HEK293 (cell line): ENCODE results near the gene CLEC16A.

Source experiments
- CTCF ChIA-PET: fragments of 350-600 bp; formaldehyde crosslinking; extraction: SDS; loops from one replicate; lab custom pipeline; 2021; ENCODE audit warnings: antibody characterized with exemption; lab: Yijun Ruan, JAX
- POLR2A ChIA-PET: fragments of 300-600 bp; formaldehyde crosslinking; extraction: SDS; loops from one replicate; lab custom pipeline; 2020; ENCODE audit warnings: antibody characterized with exemption, inconsistent platforms; lab: Yijun Ruan, JAX
- H3K27ac ChIP-seq: fragments of 200-500 bp; sonication (Bioruptor generic); 2 replicates; pipeline ENCODE4 v1.5.1; 2014; ENCODE audit warnings: low read depth, low read length, control low read depth, inconsistent platforms; ENCODE audit errors: extremely low read depth
- H3K36me3 ChIP-seq, 2 experiments: fragments of 200-500 bp in 1 of 2; sonication (Bioruptor generic) in 1 of 2; 1 replicate in 1 of 2; 2 replicates in 1 of 2; pipeline ENCODE4 v1.5.1; 2014 to 2017; ENCODE audit warnings: inconsistent platforms in 2 of 2, low read length in 2 of 2; ENCODE audit not compliant: control insufficient read depth in 2 of 2, insufficient read depth in 1 of 2
- H3K4me1 ChIP-seq: fragments of 200-500 bp; sonication (Bioruptor generic); 2 replicates; pipeline ENCODE4 v1.5.1; 2014; ENCODE audit warnings: mild to moderate bottlenecking, low read length, inconsistent platforms; ENCODE audit not compliant: control insufficient read depth, insufficient read depth
- H3K4me3 ChIP-seq: 2 replicates; pipeline ENCODE4 v1.5.1; 2011; ENCODE audit warnings: low read depth, mild to moderate bottlenecking, control low read depth, low read length, moderate library complexity
- H3K9me3 ChIP-seq: fragments of 200-500 bp; sonication (Bioruptor generic); 2 replicates; pipeline ENCODE4 v1.5.1; 2014; ENCODE audit warnings: low read depth, low read length, inconsistent platforms; ENCODE audit not compliant: control insufficient read depth, insufficient read depth
- MZF1 ChIP-seq: fragments of 450-650 bp; formaldehyde crosslinking; IDR thresholded peaks from 2 replicates; pipeline ENCODE4 v1.5.1; 2017; ENCODE audit warnings: missing biosample characterization, missing genetic modification characterization, borderline replicate concordance
- PRDM1 ChIP-seq: fragments of 450-650 bp; formaldehyde crosslinking; IDR thresholded peaks from 2 replicates; pipeline ENCODE4; 2016; ENCODE audit warnings: missing biosample characterization, missing genetic modification characterization
- YY1 ChIP-seq: fragments of 450-650 bp; formaldehyde crosslinking; IDR thresholded peaks from 2 replicates; pipeline ENCODE4 v1.5.1; 2018; ENCODE audit warnings: missing biosample characterization, missing genetic modification characterization
- ZBTB17 ChIP-seq: fragments of 450-650 bp; formaldehyde crosslinking; IDR thresholded peaks from 2 replicates; pipeline ENCODE4 v1.5.1; 2016; ENCODE audit warnings: missing biosample characterization, missing genetic modification characterization
- ZNF211 ChIP-seq: fragments of 450-650 bp; formaldehyde crosslinking; IDR thresholded peaks from 2 replicates; pipeline ENCODE4 v1.5.1; 2016; ENCODE audit warnings: low read depth, missing biosample characterization, missing genetic modification characterization
- ZNF239 ChIP-seq: fragments of 450-650 bp; formaldehyde crosslinking; IDR thresholded peaks from 2 replicates; pipeline ENCODE4 v1.5.1; 2016; ENCODE audit warnings: missing biosample characterization, missing genetic modification characterization
- ZNF24 ChIP-seq: fragments of 450-650 bp; formaldehyde crosslinking; IDR thresholded peaks from 2 replicates; pipeline ENCODE4 v1.5.1; 2016; ENCODE audit warnings: missing biosample characterization, missing genetic modification characterization
- ZNF274 ChIP-seq, 2 experiments: fragments of 200-500 bp in 1 of 2; fragments of 450-650 bp in 1 of 2; sonication (Bioruptor generic) in 1 of 2; formaldehyde crosslinking in 1 of 2; IDR thresholded peaks; 2 replicates each; pipeline versions ENCODE4 v1.5.1 to v1.6.1; 2014 to 2016; ENCODE audit warnings: borderline replicate concordance in 1 of 2, inconsistent platforms in 1 of 2, low read length in 1 of 2, missing biosample characterization in 1 of 2, missing genetic modification characterization in 1 of 2
- ZNF366 ChIP-seq: fragments of 450-650 bp; formaldehyde crosslinking; conservative IDR thresholded peaks from 2 replicates; pipeline ENCODE4 v1.5.1; 2016; ENCODE audit warnings: missing biosample characterization, missing genetic modification characterization
- ZNF548 ChIP-seq: fragments of 450-650 bp; formaldehyde crosslinking; IDR thresholded peaks from 2 replicates; pipeline ENCODE4 v1.5.1; 2016; ENCODE audit warnings: missing biosample characterization, missing genetic modification characterization
- ZNF561 ChIP-seq: fragments of 450-650 bp; IDR thresholded peaks from 2 replicates; pipeline ENCODE4 v1.5.1; 2018; ENCODE audit warnings: missing biosample characterization, missing genetic modification characterization, borderline replicate concordance
- ZNF626 ChIP-seq: fragments of 450-650 bp; sonication (Bioruptor Pico); formaldehyde crosslinking; IDR thresholded peaks from 2 replicates; pipeline ENCODE4 v1.5.1; 2018; ENCODE audit warnings: missing biosample characterization, missing genetic modification characterization, inconsistent platforms
- ZNF776 ChIP-seq: fragments of 450-650 bp; formaldehyde crosslinking; IDR thresholded peaks from 2 replicates; pipeline ENCODE4 v1.5.0; 2017; ENCODE audit warnings: missing biosample characterization, missing genetic modification characterization, borderline replicate concordance
- ZNF785 ChIP-seq: fragments of 450-650 bp; formaldehyde crosslinking; IDR thresholded peaks from 2 replicates; pipeline ENCODE4 v1.5.1; 2016; ENCODE audit warnings: missing biosample characterization, missing genetic modification characterization
- TF ChIP-seq, protein P1 (sequence below): fragments of 450-650 bp; formaldehyde crosslinking; IDR thresholded peaks from 2 replicates; pipeline ENCODE4 v1.5.1; 2016; ENCODE audit warnings: missing biosample characterization, missing genetic modification characterization
- TF ChIP-seq, protein P2 (sequence below): fragments of 450-650 bp; formaldehyde crosslinking; IDR thresholded peaks from 2 replicates; pipeline ENCODE4 v1.5.1; 2017; ENCODE audit warnings: missing biosample characterization, missing genetic modification characterization
- TF ChIP-seq, protein P3 (sequence below): fragments of 450-650 bp; formaldehyde crosslinking; IDR thresholded peaks from 2 replicates; pipeline ENCODE4 v1.5.1; 2016; ENCODE audit warnings: missing biosample characterization, missing genetic modification characterization

CLEC16A gene

DNA sequence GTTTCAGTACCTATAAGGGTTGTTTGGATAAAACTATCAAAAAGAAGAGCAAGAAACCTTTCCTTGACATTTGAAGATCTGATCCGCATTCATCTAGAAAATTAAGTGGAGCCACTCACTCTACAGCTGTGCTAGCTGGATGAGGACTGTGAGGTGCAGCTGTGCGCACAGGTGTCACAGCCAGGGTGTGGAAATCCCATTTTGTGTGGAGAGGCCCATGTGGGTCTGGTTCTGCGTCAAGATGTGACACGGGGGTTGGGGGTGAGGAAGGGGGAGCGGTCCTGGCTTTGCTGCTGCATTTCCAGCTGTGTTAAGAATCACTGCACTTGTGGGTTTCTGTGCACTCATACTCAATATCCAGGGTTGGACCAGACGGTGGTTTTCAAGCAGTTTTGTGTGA, 70.7 kb downstream of the CLEC16A start:
- no peak for TF ChIP-seq ZNF561 (tag by site-specific recombination)
- no peak for TF ChIP-seq ZNF785
- TF ChIP-seq YY1 (tag by site-specific recombination): no peak
- no peak for TF ChIP-seq ZBTB17 (tag by site-specific recombination)
- no peak for TF ChIP-seq ZNF366 (tag by site-specific recombination)
- TF ChIP-seq, protein P1, sequence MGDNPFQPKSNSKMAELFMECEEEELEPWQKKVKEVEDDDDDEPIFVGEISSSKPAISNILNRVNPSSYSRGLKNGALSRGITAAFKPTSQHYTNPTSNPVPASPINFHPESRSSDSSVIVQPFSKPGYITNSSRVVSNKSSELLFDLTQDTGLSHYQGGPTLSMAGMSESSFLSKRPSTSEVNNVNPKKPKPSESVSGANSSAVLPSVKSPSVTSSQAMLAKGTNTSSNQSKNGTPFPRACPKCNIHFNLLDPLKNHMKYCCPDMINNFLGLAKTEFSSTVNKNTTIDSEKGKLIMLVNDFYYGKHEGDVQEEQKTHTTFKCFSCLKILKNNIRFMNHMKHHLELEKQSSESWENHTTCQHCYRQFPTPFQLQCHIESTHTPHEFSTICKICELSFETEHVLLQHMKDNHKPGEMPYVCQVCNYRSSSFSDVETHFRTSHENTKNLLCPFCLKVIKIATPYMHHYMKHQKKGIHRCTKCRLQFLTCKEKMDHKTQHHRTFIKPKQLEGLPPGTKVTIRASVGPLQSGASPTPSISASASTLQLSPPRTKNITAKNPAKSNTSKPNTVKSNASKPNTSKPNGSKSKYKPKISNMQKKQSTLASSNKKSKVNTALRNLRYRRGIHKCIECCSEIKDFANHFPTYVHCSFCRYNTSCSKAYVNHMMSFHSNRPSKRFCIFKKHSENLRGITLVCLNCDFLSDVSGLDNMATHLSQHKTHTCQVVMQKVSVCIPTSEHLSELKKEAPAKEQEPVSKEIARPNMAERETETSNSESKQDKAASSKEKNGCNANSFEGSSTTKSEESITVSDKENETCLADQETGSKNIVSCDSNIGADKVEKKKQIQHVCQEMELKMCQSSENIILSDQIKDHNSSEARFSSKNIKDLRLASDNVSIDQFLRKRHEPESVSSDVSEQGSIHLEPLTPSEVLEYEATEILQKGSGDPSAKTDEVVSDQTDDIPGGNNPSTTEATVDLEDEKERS (tag by site-specific recombination): no peak
- TF ChIP-seq ZNF239 (tag by site-specific recombination): no peak
- TF ChIP-seq, protein P2, sequence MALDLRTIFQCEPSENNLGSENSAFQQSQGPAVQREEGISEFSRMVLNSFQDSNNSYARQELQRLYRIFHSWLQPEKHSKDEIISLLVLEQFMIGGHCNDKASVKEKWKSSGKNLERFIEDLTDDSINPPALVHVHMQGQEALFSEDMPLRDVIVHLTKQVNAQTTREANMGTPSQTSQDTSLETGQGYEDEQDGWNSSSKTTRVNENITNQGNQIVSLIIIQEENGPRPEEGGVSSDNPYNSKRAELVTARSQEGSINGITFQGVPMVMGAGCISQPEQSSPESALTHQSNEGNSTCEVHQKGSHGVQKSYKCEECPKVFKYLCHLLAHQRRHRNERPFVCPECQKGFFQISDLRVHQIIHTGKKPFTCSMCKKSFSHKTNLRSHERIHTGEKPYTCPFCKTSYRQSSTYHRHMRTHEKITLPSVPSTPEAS (tag by site-specific recombination): no peak
- TF ChIP-seq ZNF274 (IDR thresholded peaks at IDR 0.05; ENCODE audit: low read length): no peak
- no peak for TF ChIP-seq ZNF274 (tag by site-specific recombination; IDR thresholded peaks at IDR 0.05; ENCODE audit: borderline replicate concordance)
- Histone ChIP-seq H3K4me3 (no peak overlapping the region), H3K9me3 (no peaks in the 10 kb centered on the region), H3K4me1 (peaks cover 2% of the 10 kb centered on the region; the same call in 1 of the 2 replicates), H3K27ac (no peak overlapping the region), H3K36me3 (peaks cover 0 to 5% of the 10 kb centered on the region in 2 experiments; a peak in 2 of 3 replicates)
- POLR2A ChIA-PET: interaction anchor here (0.6 to 2.1 kb wide), 2 partner anchors 241 to 1799 kb away, joined by 3 to 7 read pairs; partner anchors contain the start of gene SOCS1
- CTCF ChIA-PET: interaction anchor here (1.0 kb wide), 1 partner anchor 242 kb away, joined by 4 read pairs; no protein-coding TSS in a partner anchor

DNA sequence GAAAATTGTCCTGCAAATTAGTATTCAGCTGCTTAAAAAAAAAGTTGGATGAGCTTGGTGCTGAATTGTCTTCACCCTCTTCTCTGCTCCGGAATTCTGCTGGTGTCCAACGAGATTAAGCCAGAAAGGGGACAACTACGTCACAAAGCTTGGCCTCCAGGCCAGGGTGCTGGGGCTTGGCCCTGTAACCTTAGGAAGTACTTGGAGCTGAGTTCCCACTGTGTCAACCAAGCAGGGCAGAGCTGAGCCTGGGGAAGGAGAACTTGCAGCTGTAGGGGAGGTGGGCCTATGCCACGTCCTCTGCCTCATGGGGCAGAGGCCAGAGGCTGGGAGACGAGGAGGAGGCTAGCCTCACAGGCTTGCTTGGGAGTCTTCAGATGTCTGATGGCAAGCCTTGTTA, 71.2 kb downstream of the CLEC16A start:
- H3K9me3 ChIP-seq: no peaks in the 10 kb centered on the region
- TF ChIP-seq, protein P3, sequence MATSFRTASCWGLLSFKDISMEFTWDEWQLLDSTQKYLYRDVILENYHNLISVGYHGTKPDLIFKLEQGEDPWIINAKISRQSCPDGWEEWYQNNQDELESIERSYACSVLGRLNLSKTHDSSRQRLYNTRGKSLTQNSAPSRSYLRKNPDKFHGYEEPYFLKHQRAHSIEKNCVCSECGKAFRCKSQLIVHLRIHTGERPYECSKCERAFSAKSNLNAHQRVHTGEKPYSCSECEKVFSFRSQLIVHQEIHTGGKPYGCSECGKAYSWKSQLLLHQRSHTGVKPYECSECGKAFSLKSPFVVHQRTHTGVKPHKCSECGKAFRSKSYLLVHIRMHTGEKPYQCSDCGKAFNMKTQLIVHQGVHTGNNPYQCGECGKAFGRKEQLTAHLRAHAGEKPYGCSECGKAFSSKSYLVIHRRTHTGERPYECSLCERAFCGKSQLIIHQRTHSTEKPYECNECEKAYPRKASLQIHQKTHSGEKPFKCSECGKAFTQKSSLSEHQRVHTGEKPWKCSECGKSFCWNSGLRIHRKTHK (tag by site-specific recombination): no peak
- TF ChIP-seq ZNF239 (tag by site-specific recombination) (no peak), MZF1 (tag by site-specific recombination) (no peak), ZNF626 (no peak), ZNF548 (no peak), ZNF776 (tag by site-specific recombination) (no peak), ZNF24 (tag by site-specific recombination) (no peak), ZNF211 (tag by site-specific recombination) (no peak), ZNF274 (IDR thresholded peaks at IDR 0.05; ENCODE audit: low read length) (no peak), ZNF274 (tag by site-specific recombination; IDR thresholded peaks at IDR 0.05; ENCODE audit: borderline replicate concordance) (no peak), PRDM1 (no peak)
- peaks cover 0 to 10% of the 10 kb centered on the region in 2 experiments; a peak in 2 of 3 replicates for H3K36me3 ChIP-seq
- H3K4me3 ChIP-seq: no peak overlapping the region
- H3K27ac ChIP-seq: no peak overlapping the region
- ChIA-PET POLR2A (interaction anchor here (2.1 kb wide), 1 partner anchor 240 kb away, joined by 7 read pairs; the partner anchor contains the start of gene SOCS1), CTCF (interaction anchor here (0.7 to 1.0 kb wide), 2 partner anchors 51 to 241 kb away, joined by 4 read pairs; no protein-coding TSS in a partner anchor)
- peaks cover 2% of the 10 kb centered on the region; the same call in 1 of the 2 replicates for H3K4me1 ChIP-seq
